GM18907 (cell line): Measurements from ENCODE around the gene AGFG2.
"Not testable (repeated sequence)": the region's sequence is repeated elsewhere in the genome, so short reads cannot be mapped to it uniquely, and the experiment has no call there.

Experiments used
- ATAC-seq: cut with Tn5 transposase; IDR thresholded peaks from one replicate; pipeline ENCODE4 v1.9.1; 2021; ENCODE audit warnings: mild to moderate bottlenecking, moderate library complexity; ENCODE audit not compliant: unreplicated experiment

AGFG2 gene

GRCh38 chr7:100546926-100547800, 8.2 kb downstream of the AGFG2 start:
- ATAC-seq, result no peak

DNA sequence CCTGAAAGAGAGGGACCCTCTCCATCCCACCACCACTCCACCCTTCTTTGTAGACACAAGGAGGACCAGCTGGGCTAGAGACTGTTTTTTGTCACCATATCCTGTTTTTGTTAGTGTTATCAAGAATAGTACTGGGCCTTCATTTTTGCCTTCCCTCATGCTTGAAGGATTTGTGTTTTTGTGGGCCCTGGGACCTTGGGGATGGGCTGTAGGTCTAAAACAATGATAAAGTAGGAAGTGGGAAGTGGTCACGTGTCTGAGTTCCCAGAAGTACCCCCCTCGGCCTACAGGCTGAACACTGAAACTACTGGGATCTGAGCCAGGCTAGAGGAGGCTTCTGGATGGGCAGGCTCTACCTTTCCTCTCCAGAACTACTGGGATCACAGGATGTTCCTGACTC, 8.9 kb downstream of the AGFG2 start:
- no peak for ATAC-seq

GRCh38 chr7:100548446-100548845, 9.4 kb downstream of the AGFG2 start:
- not testable (repeated sequence) for ATAC-seq

DNA sequence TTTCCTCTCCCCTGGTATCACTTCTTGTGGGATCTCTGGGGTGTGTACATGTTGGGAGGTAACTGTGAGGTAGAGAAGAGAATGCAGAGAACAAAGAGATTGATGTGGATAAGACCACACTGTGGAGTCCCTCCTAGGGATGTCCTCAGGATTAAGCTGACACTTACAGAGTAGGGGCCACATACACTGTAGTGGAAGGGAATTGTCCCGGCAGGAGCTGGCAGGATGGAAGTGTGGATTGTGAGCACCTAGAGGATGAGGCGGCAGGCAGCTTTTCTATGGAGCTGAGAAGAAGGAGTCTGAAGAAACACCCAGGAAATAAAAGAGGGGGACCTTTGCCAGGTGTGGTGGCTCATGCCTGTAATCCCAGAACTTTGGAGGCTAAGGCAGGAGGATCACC, 13.5 kb downstream of the AGFG2 start:
- no peak for ATAC-seq

DNA sequence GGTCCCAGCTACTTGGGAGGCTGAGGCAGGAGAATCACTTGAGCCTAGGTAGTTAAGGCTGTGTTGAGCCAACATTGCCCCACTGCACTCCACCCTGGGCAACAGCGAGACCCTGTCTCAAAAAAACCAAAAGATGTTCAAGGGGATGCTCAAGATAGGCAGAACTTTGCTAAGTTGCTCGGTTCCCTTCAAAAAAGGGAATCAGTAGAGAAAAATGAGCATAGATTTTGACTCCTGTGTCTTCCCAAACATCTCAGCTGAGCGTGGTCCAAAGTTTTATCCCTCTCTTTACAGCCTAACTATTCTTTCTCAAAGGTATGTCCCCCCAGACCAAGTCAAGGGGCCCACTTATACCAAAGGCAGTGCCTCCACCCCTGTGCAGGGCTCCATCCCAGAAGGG, 14.0 kb downstream of the AGFG2 start:
- ATAC-seq, result no peak

GRCh38 chr7:100555701-100556100, 16.7 kb downstream of the AGFG2 start:
- no peak for ATAC-seq

DNA sequence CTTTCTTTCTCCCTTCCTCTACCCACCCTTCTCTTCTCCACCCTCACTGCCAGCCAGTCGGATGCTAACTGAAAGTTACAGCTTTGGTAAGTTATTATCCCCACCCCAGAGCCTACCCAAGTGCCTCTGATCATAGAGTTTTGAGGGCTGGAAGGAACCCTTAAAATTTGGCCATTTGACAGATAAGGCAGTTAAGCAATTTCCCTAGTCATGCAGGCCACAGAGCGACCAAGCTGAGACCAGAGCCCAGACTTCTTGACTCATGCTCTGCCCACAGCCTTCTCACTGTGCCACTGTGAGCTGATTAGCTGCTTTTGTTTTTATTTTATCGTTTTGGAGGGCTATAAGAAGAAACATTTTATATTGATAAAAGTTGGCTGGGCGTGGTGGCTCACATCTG, 17.5 kb downstream of the AGFG2 start:
- no peak for ATAC-seq

GRCh38 chr7:100559127-100559526, 20.1 kb downstream of the AGFG2 start:
- no peak for ATAC-seq

DNA sequence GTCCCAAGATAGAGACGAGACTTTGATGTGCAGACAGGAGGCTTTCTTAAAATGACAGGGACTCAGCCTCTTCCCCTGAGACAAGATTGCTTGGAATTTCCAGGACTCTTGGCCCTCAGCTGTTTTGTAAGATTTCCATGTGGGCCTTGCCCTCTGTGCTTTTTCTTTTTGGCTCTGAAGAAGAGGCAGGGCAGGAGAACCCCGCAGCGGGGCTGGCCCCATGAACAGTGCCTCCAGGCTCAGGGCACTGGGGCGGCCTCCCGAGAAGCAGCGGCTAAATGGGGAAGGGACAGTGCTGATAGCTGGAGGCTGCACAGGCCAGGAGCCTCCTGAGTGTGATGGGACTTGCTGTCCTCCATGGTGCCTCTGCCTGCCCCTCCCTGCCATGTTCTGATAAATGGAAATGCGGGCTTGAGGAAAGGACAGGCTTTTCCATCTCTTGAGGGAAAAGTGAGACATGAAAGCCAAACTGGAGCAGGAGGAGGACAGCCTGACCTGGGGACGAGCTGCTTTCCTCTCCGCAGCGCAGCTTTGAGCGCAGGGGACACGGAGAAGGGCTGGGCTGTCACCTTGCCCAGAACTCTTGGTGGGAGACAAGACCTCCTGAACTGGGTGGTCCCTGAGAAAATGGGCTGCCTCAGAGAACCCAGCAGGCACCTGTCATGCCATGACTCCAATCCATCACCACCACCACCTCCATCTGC, 22.6 kb downstream of the AGFG2 start:
- ATAC-seq, result no peak

GRCh38 chr7:100562195-100563099, 23.4 kb downstream of the AGFG2 start:
- no peak for ATAC-seq

- ATAC-seq, result no peak
Observed at GRCh38 chr7:100563100-100563564, 24.1 kb downstream of the AGFG2 start.

- no peak for ATAC-seq
Observed at GRCh38 chr7:100563809-100564400, 24.9 kb downstream of the AGFG2 start.

DNA sequence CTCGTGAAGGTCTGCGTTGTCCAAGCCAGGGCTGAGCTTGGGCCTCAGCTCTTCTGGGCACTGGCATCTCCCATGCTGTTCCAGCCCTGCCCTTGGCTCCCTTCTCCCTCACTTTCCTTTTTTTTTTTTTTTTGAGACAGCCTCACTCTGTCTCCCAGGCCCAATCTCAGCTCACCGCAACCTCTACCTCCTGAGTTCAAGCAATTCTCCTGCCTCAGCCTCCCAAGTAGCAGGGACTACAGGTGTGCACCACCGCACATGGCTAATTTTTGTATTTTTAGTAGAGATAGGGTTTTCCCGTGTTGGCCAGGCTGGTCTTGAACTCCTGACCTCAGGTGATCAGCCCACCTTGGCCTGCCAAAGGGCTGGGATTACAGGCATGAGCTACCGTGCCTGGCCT, 25.4 kb downstream of the AGFG2 start:
- not testable (repeated sequence) for ATAC-seq

DNA sequence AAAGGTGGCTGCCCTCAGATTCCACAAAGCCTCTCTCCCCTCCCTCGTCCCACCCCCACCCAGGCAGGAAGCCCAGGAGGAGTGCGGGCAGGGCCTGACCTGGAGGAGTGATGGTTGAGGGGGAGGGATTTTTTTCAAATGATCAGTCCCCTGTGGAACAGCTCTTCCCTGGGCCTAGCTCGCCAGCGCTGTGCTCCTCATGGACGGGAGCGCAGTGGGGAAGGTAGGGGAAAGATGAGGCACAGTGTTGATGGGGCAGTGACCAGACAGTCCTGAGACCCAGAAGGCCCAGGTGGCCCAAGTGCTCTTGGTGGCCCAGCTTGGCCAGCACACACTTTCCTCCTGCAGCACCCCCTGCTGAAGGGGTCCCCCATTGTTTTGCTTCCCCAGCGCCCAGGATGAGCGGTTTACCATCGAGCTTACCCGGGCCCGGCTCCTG, 26.1 kb downstream of the AGFG2 start:
- ATAC-seq, result no peak

- ATAC-seq, result no peak
Observed at GRCh38 chr7:100566018-100566531, 27.1 kb downstream of the AGFG2 start.

DNA sequence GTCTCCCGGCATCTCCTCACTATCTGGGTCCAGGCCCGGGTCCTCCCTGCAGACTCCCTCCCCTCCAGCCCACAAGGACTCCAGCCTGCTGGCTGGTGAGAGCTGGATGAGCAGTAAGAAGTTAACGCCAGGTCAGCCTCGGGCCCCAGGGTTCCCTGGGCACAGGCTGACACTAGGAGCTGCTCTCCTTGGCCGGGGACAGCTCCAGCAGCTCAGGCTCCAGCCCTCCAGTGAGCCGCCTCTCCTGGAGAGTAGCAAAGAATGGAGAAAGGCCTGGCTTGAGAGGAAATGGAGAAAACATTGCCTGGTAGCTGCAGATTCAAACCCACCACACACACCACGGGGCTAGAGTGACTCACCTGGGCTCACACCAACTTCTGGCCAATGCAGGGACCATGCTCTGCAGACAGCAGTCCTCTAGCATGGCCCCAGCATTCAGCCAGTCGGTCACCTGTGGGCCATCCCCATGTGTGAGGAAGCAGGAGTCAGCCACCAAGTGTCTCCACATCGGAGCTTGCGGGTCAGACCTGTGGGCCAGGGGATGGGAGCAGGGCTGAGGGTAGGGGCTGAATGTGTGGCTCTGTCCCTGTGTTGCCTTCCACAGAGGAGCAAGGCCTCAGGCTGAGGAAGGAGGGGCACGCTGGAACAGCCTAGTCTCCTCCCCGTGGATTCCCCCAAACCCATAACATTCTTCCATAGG, 28.2 kb downstream of the AGFG2 start:
- no peak for ATAC-seq

DNA sequence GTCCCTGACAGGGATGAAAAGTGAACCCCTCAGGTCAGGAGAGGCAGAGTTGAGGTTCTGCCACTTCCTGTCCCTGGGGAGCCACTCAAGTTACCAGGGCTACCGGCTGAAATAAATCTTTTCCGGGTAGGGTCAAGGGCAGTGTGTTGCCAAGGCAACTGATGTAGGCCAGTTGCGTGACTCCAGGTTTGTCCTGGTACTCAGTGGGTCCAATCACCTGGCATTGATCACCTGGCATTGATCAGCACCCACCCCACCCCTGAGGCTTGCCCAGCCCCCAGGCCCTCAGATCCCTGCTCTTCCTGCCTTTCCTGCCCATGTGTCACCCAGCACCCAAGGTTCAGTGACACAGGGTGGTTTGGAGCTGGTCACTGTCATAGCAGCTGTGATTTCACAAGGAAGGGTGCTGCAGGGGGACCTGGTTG, 28.8 kb downstream of the AGFG2 start:
- ATAC-seq, result no peak

- no peak for ATAC-seq
Observed at GRCh38 chr7:100568176-100568895, 29.3 kb downstream of the AGFG2 start.
